ENCODE data around the gene RXRA. TPM values are rescaled to one million over a fixed set of nuclear protein-coding genes. Genes with fewer than 3 reads are reported as not detected.

RXRA gene
- total RNA-seq, 3 donors from 2014 or later: 31.0 to 63.0 (median 31.5) TPM

- H3K4me1 ChIP-seq: peaks cover 4 to 8% of the 10 kb centered on the region in 2 donors
These were observed 147.1 kb downstream of the RXRA start for GRCh38 chr9:134473141-134474054.

GRCh38 chr9:134474055-134474370 is 147.8 kb downstream of the RXRA start:
- DNase-seq (ENCODE audit: low spot score in 2 of 2): no peak
- Histone ChIP-seq H3K27me3 (no peaks in the 10 kb centered on the region), H3K4me1 (peaks cover 4 to 8% of the 10 kb centered on the region in 2 donors), H3K9me3 (no peaks in the 10 kb centered on the region), H3K4me3 (no peak overlapping the region), H3K36me3 (no peaks in the 10 kb centered on the region), H3K27ac (peak overlapping the region; percentile 29 to 84)
- intact Hi-C loops (cut with DNase I; ENCODE audit: low total_unique reads): no loop called here
- TF ChIP-seq POLR2AphosphoS5 (IDR thresholded peaks at IDR 0.05) (no peak), POLR2A (IDR thresholded peaks at IDR 0.05) (no peak), CTCF (IDR thresholded peaks at IDR 0.05) (no peak)

More at GRCh38 chr9:134473141-134474054, 147.1 kb downstream of the RXRA start:
- intact Hi-C loops (cut with DNase I; ENCODE audit: low total_unique reads): no loop called here
- Histone ChIP-seq H3K27me3 (no peaks in the 10 kb centered on the region), H3K27ac (peak overlapping the region; percentile 29 to 84), H3K9me3 (no peaks in the 10 kb centered on the region), H3K4me3 (no peak overlapping the region), H3K36me3 (no peaks in the 10 kb centered on the region)
- no peak for DNase-seq (ENCODE audit: low spot score in 2 of 2)
- TF ChIP-seq CTCF (IDR thresholded peaks at IDR 0.05): no peak
- no peak for TF ChIP-seq POLR2A (IDR thresholded peaks at IDR 0.05)
- no peak for TF ChIP-seq POLR2AphosphoS5 (IDR thresholded peaks at IDR 0.05)

GRCh38 chr9:134475011-134475790 is 148.9 kb downstream of the RXRA start:
- H3K27ac ChIP-seq: peak overlapping the region; percentile 42 to 84
- no peaks in the 10 kb centered on the region for H3K36me3 ChIP-seq
- no peak for TF ChIP-seq POLR2A (IDR thresholded peaks at IDR 0.05)
- peak in 1 of 2 donors; percentile 54 for DNase-seq (ENCODE audit: low spot score in 2 of 2)
- H3K27me3 ChIP-seq: no peaks in the 10 kb centered on the region
- peaks cover 4 to 8% of the 10 kb centered on the region in 2 donors for H3K4me1 ChIP-seq
- intact Hi-C loops (cut with DNase I; ENCODE audit: low total_unique reads): loop anchor here (5.0 kb wide), 1 partner anchor 952 kb away; no protein-coding TSS in a partner anchor
- H3K4me3 ChIP-seq: peak overlapping the region in 1 of 3 donors; percentile 35
- H3K9me3 ChIP-seq: no peaks in the 10 kb centered on the region

- H3K27ac ChIP-seq: peak overlapping the region in 1 of 2 donors; percentile 45
These were observed 150.2 kb downstream of the RXRA start for GRCh38 chr9:134476272-134476941.

More at GRCh38 chr9:134476272-134476941, 150.2 kb downstream of the RXRA start:
- H3K9me3 ChIP-seq: no peaks in the 10 kb centered on the region
- intact Hi-C loops (cut with DNase I; ENCODE audit: low total_unique reads): loop anchor here (5.0 kb wide), 1 partner anchor 951 kb away; no protein-coding TSS in a partner anchor
- H3K27me3 ChIP-seq: no peaks in the 10 kb centered on the region
- H3K4me1 ChIP-seq: peaks cover 4 to 8% of the 10 kb centered on the region in 2 donors
- no peak for DNase-seq (ENCODE audit: low spot score in 2 of 2)
- TF ChIP-seq POLR2A (IDR thresholded peaks at IDR 0.05) (no peak), CTCF (IDR thresholded peaks at IDR 0.05) (no peak), POLR2AphosphoS5 (IDR thresholded peaks at IDR 0.05) (no peak)
- no peak overlapping the region for H3K4me3 ChIP-seq
- H3K36me3 ChIP-seq: no peaks in the 10 kb centered on the region
